ENCODE data around the gene INPP5E.

INPP5E gene, protein sequence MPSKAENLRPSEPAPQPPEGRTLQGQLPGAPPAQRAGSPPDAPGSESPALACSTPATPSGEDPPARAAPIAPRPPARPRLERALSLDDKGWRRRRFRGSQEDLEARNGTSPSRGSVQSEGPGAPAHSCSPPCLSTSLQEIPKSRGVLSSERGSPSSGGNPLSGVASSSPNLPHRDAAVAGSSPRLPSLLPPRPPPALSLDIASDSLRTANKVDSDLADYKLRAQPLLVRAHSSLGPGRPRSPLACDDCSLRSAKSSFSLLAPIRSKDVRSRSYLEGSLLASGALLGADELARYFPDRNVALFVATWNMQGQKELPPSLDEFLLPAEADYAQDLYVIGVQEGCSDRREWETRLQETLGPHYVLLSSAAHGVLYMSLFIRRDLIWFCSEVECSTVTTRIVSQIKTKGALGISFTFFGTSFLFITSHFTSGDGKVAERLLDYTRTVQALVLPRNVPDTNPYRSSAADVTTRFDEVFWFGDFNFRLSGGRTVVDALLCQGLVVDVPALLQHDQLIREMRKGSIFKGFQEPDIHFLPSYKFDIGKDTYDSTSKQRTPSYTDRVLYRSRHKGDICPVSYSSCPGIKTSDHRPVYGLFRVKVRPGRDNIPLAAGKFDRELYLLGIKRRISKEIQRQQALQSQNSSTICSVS

DNA sequence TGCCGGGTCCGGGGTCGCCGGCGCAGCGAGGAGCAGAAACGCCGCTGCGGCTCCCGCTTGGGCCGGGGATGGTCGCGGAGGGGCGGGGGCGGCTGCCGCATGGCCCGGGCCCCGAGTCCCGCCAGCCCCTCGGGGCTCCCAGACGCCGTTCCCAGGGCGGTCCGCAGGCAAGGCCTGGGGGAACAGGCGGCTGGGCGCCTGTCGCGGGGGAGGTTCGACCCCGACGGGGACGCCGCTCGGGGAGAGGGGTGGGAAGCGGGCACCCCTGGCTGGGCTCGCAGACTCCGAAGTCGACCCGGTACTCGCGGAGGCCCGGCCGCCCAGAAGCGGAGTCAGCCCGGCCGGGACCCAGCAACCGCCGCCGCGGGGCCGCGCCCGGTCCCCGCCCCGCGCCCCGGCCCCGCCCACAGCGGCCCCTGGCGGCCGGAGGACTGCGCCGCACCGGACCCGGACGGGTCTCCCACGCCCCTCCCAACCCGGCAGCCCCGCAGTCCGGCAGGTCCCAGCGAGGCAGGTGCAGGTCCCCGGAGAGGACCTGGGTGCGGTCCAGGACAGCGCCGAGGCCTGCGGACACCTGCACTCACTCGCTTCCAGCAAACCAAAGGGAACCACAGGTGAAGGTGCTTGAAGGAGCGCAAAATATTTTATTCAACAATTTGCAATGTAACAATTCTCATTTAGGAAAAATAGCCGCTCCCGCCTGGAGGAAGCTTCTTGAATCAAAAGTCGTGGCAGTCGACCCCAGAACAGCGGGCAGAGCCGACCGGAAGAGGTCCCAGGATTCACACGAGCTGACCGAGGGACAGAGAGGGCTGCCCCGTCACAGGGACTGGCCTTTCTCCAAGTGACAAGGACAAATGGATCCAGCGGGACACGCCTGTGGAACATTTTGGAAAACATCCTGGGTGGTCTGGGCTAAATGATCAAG is at the start of gene INPP5E:
Gene INPP5E (minus strand): TSS at position 365 of the 928 bp plus-strand sequence. CDS start 426 bp downstream, outside the sequence.
- DNase-seq: peak; percentile 65 to 89 (median 71)

DNA sequence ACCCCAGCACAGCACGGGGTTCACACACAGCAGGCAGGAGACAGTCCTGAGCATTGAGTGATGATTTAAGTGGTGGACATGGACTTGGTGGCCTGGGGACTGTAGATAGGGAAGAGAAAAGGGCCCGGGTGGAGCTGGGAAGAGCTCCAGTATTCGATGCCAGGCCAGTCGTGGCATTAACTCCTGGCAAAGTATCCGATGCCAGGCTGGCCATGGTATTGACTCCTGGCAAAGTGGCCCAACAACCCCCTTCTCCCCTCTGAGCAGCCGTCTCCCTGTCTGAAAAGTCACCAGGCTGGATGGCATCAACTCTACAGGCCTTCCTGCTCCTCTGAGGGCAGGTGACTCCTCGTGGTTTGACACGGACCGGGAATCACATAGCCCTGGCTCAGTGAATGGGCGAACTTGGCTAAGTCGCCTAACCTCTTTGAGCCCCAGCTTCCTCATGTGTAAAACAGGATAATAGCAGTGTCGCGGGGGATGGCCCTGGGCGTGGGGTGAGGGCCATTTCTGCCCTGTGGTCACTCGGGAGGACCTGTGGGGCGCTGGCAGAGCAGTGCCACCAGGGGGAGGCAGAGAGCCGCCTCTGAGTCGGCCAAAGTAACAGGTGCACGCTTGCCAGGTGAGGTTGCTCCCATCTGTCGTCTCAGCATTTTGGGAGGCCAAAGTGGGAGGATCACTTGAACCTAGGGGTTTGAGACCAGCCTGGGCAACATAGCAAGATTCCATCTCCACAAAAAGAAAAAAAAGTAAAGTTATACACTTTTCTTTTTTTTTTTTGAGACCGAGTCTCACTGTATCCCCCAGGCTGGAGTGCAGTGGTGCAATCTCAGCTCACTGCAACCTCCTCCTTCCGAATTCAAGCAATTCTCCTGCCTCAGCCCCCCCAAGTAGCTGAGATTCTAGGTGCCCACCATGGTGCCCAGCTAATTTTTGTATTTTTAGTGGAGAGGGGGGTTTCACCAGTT is 48.9 kb upstream of the INPP5E start:
- peak; percentile 38 to 83 (median 59) for DNase-seq

DNA sequence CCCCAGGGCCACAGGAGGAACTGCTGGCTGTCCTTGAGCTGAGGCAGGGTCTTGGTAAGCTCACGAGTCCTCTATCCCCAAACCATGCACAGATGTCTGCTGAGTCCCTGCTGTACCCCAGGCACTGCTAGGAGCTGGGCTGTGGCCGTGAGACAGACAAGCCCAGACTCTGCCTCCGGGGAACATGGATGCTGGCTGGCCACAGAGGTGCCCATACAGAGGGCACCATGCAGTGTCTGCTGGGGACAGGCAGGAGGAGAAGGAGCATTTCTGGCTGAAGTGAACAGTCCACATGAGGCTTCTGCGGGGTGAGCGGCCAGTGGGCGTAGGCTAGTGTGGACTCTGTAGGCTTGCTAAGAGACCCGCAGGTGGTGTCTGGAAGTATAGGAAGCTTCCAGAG is 48.0 kb upstream of the INPP5E start:
- no peak for DNase-seq

- no peak for DNase-seq
Measured at GRCh38 chr9:136486823-136487620, 47.4 kb upstream of the INPP5E start.

DNA sequence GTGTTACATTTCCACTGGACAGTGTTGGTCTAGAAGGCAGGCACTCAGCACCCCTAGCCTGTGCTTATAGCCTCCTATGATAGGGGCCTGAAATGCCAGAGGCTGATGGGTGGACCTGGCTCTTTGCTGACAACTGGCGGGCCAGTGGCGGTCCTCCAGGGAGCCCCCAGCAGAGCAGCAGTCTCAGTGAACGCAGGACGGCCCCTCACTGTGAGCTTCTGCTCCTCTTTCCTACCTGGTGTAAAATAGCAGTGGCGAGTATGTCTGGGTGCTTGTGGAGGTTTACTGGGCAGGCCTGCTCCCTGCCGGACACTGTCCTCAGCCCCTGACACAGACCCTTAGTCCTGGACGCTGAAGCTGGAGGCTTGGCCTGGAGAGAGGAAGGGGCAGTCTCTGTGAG is 46.5 kb upstream of the INPP5E start:
- no peak for DNase-seq

DNA sequence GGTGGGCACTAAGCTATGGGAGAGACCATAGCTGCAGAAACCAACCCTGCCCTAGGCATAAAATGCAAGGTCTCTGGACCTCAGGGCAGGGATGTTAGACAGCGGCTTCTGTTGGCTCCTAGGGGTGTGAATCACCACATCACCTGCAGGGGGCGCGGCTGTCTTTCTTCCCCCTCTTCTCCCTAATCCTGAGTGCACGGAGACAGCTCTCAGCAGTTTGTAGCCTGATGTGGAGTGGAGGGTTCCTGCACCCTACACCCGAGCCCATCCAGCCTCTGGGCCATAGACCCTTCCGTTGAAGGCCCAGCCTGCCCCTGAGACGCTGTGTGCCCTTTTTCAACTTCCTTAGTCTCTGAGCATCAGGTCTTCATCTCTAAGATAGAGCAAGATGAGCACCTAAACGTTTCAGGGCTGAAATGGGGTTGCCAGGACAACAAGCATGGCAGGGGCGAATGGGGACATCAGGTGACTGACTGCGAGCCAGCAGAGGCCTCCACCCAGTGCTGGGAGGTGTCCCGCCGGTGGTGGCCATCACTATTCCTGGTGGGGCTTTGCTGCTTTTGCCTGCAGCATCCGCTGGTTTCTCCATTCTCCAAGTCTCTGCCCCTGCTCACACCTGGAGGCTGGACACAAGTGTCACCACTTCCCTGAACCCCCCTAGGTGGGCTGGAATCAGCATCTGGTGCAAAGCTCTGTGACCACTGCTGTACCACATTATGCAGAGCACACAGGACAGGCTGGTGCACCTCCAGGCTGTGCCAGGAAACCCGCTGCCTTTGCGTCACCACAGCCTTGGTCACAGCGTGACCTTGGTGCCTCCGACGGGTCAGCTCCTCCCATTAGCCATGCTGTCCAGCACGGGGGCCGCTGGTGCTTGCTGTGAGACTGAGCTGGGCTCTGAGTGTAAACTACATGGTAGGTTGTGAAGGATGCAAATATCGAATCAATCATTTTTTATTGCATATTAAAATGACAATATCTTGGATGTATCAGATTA is 45.7 kb upstream of the INPP5E start:
- peak; percentile 29 to 92 (median 79) for DNase-seq

- peak in 2 of 3 experiments; percentile 66 to 77 for DNase-seq
Measured at GRCh38 chr9:136484153-136485048, 44.8 kb upstream of the INPP5E start.

GRCh38 chr9:136483589-136484152 is 44.0 kb upstream of the INPP5E start:
- DNase-seq: peak; percentile 82 to 98 (median 96)

DNA sequence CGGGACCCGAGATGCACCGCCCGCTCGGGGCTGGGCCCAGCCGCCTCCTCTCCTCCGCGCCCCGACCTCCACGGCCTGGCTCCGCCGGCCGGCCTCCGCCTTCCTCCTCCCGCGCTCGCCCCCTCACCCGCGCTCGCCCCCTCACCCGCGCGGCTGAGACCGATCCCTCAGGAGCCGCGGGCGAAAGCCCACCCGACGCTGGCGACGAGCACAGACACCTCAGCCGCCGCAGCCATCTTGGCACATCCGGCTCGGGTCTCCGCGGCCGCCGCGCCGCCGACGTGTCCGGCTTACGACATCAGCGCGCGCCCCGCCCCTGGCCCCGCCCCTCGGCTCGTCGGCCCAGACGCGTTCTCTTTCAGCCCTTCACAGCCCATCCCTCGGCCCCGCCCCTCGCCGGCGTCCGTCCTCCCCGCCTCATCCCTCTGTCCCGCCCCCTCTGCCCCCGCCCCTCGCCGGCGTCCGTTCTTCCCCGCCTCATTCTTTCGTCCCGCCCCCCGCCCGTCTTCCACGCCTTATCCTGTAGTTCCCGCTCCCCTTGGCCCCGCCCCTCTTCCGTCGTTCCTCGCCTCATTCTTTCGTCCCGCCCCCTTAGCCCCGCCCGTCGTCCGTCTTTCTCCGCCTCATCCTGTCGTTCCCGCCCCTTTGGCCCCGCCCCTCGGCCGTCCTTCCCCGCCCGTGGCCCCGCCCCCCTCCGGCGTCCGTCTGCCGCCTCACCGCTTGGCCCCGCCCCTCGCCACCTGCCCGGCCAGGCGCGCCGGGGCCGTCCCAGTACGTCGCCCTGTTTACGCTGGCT is 43.3 kb upstream of the INPP5E start, which contains the start of gene SEC16A:
Gene SEC16A (minus strand): TSS at position 248 of the 796 bp plus-strand sequence. CDS start 5,425 bp downstream, outside the sequence.
- peak; percentile 93 to 100 (median 99) for DNase-seq

GRCh38 chr9:136482046-136482792 is 42.6 kb upstream of the INPP5E start:
- DNase-seq: peak in 1 of 3 experiments; percentile 70

DNA sequence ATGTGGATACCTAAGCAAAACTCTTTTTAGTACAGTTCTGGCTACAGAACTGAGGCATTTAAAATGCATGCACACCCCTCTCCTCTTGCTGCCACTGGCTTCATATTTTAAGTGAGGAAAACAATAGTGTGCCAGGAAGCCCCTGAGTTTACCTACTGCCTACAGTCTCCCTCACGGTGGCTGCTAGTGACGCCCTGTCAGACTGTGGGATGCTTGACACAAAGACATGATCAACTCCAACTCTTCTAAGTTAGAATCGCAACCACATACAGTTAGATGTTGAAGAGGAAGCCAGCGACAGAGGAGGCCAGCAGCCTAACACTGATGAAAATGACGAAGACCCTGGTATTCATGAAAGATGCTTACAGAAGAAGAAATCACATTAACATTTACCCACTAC is 41.9 kb upstream of the INPP5E start:
- DNase-seq: no peak

GRCh38 chr9:136476369-136477150 is 36.9 kb upstream of the INPP5E start:
- no peak for DNase-seq

DNA sequence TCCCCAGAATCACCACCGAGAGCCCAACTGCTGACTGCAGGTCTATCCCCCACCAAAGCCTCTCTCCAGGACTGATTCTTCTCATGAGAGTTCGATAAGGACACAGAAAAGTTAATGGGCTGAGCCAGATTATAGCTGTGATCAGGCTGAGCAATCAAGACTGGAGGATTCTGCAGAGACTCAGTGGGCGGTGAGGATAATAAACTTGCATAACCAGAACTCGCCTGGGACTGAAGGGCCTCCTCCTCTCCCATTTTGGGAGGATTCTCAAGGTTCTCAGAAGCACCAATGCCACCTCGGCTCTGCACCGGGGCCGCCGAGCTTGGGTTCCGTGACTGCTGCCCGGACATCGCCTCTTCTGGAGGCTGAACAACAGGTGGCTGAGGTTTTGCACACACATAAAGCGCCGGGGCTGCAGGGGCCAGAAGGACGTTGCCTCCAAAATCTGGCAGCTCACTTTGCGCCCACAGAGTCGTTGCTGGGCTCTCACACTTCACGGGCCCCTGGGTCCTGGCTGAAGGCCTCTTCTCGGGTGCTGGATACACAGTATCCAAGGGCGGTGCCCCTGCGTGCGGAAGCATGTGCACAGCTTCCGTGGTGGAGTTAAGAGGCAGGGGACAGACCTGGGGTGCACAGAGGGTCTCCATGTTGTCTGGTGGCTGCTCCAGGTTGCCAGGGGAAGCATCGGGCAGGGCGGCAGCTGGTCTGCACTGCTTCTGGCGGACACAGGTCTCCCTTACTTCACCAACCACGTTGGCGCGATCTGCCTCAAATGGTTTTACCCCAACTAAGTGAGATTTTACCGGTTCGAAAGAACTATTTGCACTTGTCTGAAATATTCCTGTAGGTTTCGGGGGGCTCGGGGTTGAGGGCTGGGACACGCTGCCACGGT is 35.6 kb upstream of the INPP5E start:
- DNase-seq: no peak

- DNase-seq: no peak
Measured at GRCh38 chr9:136474021-136474640, 34.5 kb upstream of the INPP5E start.

Data from NCI-H1417 (cell line).